Measurements from ENCODE around the gene MYH16.

The MYH16 gene

GRCh38 chr7:99359465-99360154, 87.0 kb downstream of the MYH16 start:
- DNase-seq = no peak

Measured in NCI-H1105 treated with DMSO at 0.1 percent for 48 hours (cell line).